Neural cell (in vitro differentiated cells): ENCODE measurements around the gene SART3. TPM values are rescaled to one million over a fixed set of nuclear protein-coding genes. Genes with fewer than 3 reads are reported as not detected.

ENCODE experiments used
- H2AFZ ChIP-seq: fragments of 200-600, 300-800 bp; sonication (generic), shearing (Covaris generic); 2 replicates; pipeline ENCODE4 v1.6.0; 2014; ENCODE audit warnings: low read depth, mild to moderate bottlenecking, antibody characterized with exemption, low read length, moderate library complexity
- H3F3A ChIP-seq: fragments of 200-600 bp; shearing (Covaris generic); 2 replicates; pipeline ENCODE4 v1.6.1; 2016; ENCODE audit warnings: mild to moderate bottlenecking, moderate library complexity, mixed read lengths, antibody characterized with exemption, low read length; ENCODE audit not compliant: insufficient read depth, poor library complexity, severe bottlenecking
- H3K27ac ChIP-seq: fragments of 200-600, 300-800 bp; sonication (generic), shearing (Covaris generic); 2 replicates; pipeline ENCODE4 v1.5.1; 2014; ENCODE audit warnings: mild to moderate bottlenecking, low read length, moderate library complexity
- H3K27me3 ChIP-seq: fragments of 300-800, 200-600 bp; sonication (generic), shearing (Covaris generic); 2 replicates; pipeline ENCODE4 v1.6.0; 2014; ENCODE audit warnings: mild to moderate bottlenecking, low read depth, low read length, moderate library complexity; ENCODE audit not compliant: insufficient read depth
- H3K36me3 ChIP-seq: fragments of 300-800, 200-600 bp; sonication (generic), shearing (Covaris generic); 2 replicates; pipeline ENCODE4 v1.5.1; 2014; ENCODE audit warnings: mild to moderate bottlenecking, antibody characterized with exemption, low read length, moderate library complexity; ENCODE audit not compliant: insufficient read depth
- H3K4me2 ChIP-seq: fragments of 300-800, 200-600 bp; sonication (generic), shearing (Covaris generic); 2 replicates; pipeline ENCODE4 v1.6.0; 2014; ENCODE audit warnings: mild to moderate bottlenecking, low read length
- H3K4me3 ChIP-seq: fragments of 300-800, 200-600 bp; sonication (generic), shearing (Covaris generic); 2 replicates; pipeline ENCODE4 v1.5.1; 2014; ENCODE audit warnings: mild to moderate bottlenecking, low read length, moderate library complexity
- H3K79me2 ChIP-seq: fragments of 200-600 bp; shearing (Covaris generic); replicated peaks from 2 replicates; pipeline ENCODE4 v1.6.0; 2014; ENCODE audit warnings: mild to moderate bottlenecking, low read length, moderate library complexity; ENCODE audit not compliant: insufficient read depth
- H3K9ac ChIP-seq: fragments of 300-800, 200-600 bp; sonication (generic), shearing (Covaris generic); 2 replicates; pipeline ENCODE4 v1.6.1; 2016; ENCODE audit warnings: mild to moderate bottlenecking, low read length, mixed read lengths
- H3K9me2 ChIP-seq: fragments of 200-600 bp; shearing (Covaris generic); 2 replicates; pipeline ENCODE4 v1.6.1; 2016; ENCODE audit warnings: mild to moderate bottlenecking, low read length, mixed read lengths; ENCODE audit not compliant: insufficient read depth
- H3K9me3 ChIP-seq: fragments of 200-600, 300-800 bp; sonication (generic), shearing (Covaris generic); 2 replicates; pipeline ENCODE4 v1.6.1; 2016; ENCODE audit warnings: mild to moderate bottlenecking, mixed run types, low read length, moderate library complexity, mixed read lengths
- H4K20me1 ChIP-seq: fragments of 200-600 bp; shearing (Covaris generic); 2 replicates; pipeline ENCODE4 v1.6.1; 2016; ENCODE audit warnings: mild to moderate bottlenecking, mixed run types; ENCODE audit not compliant: insufficient read depth
- EP300 ChIP-seq: fragments of 450-650 bp; conservative IDR thresholded peaks from 2 replicates; pipeline ENCODE4 v1.6.1; 2014; ENCODE audit warnings: antibody characterized with exemption, mild to moderate bottlenecking, moderate library complexity; ENCODE audit not compliant: poor library complexity, severe bottlenecking
- EZH2 ChIP-seq: fragments of 200-600, 300-800 bp; shearing (Covaris generic), sonication (generic); IDR thresholded peaks from 2 replicates; pipeline ENCODE4 v1.6.1; 2014; ENCODE audit warnings: antibody characterized with exemption, low read length, borderline replicate concordance, mild to moderate bottlenecking; ENCODE audit not compliant: insufficient read depth, poor library complexity, severe bottlenecking
- MXI1 ChIP-seq: fragments of 450-650 bp; conservative IDR thresholded peaks from 2 replicates; pipeline ENCODE4 v1.6.1; 2014; ENCODE audit warnings: antibody characterized with exemption, mild to moderate bottlenecking; ENCODE audit not compliant: poor library complexity, severe bottlenecking
- POLR2AphosphoS5 ChIP-seq: IDR thresholded peaks from 2 replicates; pipeline ENCODE4 v1.6.1; 2012
- RAD21 ChIP-seq: fragments of 450-650 bp; conservative IDR thresholded peaks from 2 replicates; pipeline ENCODE4 v1.6.1; 2014; ENCODE audit warnings: antibody characterized with exemption, mild to moderate bottlenecking, moderate library complexity
- SMC3 ChIP-seq: fragments of 450-650 bp; conservative IDR thresholded peaks from 2 replicates; pipeline ENCODE4 v1.6.1; 2014; ENCODE audit warnings: antibody characterized with exemption, mild to moderate bottlenecking, moderate library complexity; ENCODE audit not compliant: poor library complexity
- TAF1 ChIP-seq: IDR thresholded peaks from 2 replicates; pipeline ENCODE4 v1.6.1; 2012; ENCODE audit warnings: low read depth
- polyA plus RNA-seq: library from polyadenylated mRNA; depleted of rRNA; stranded (reverse); fragments of >200 nt; gene quantifications from 2 replicates; pipeline ENCODE4 v1.2.3, GENCODE V29; 2014
- TF ChIP-seq, protein P1 (sequence below): fragments of 450-650 bp; IDR thresholded peaks from 2 replicates; pipeline ENCODE4 v1.5.1; 2014; ENCODE audit warnings: antibody characterized with exemption, mild to moderate bottlenecking, moderate library complexity; ENCODE audit not compliant: poor library complexity, severe bottlenecking
- TF ChIP-seq, protein P2 (sequence below): IDR thresholded peaks from 2 replicates; pipeline ENCODE4 v1.6.1; 2012; ENCODE audit warnings: borderline replicate concordance

The SART3 gene
- polyA plus RNA-seq, 1 donor from 2014 or later, result 71.0 TPM

DNA sequence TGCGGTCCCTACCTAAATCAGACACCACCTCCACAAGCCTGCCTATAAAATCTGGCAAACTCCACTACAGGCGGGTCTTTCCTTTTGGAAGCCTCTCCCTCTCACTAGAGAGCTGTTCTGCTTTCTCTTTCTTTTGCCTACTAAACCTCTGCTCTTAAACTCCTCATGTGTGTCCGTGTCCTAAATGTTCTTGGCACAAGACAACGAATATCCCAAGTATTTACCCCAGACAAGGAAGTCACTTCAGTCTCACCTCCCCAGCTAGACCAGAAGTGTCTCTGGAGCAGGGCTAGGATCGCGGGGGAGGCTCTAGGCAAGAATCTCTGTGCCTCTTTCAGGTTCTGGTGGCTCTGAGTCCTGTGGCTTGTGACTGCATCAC is 83.1 kb downstream of the SART3 start:
- Histone ChIP-seq H3K27me3 (no peaks in the 10 kb centered on the region), H3K9ac (no peak overlapping the region), H4K20me1 (no peaks in the 10 kb centered on the region), H3K9me3 (no peaks in the 10 kb centered on the region), H2AFZ (no peak overlapping the region), H3K27ac (no peak overlapping the region), H3K4me3 (no peak overlapping the region), H3K4me2 (no peak overlapping the region), H3K79me2 (no peaks in the 10 kb centered on the region), H3F3A (no peaks in the 10 kb centered on the region), H3K9me2 (no peaks in the 10 kb centered on the region), H3K36me3 (no peaks in the 10 kb centered on the region)
- TF ChIP-seq EP300, result no peak
- TF ChIP-seq, protein P1, sequence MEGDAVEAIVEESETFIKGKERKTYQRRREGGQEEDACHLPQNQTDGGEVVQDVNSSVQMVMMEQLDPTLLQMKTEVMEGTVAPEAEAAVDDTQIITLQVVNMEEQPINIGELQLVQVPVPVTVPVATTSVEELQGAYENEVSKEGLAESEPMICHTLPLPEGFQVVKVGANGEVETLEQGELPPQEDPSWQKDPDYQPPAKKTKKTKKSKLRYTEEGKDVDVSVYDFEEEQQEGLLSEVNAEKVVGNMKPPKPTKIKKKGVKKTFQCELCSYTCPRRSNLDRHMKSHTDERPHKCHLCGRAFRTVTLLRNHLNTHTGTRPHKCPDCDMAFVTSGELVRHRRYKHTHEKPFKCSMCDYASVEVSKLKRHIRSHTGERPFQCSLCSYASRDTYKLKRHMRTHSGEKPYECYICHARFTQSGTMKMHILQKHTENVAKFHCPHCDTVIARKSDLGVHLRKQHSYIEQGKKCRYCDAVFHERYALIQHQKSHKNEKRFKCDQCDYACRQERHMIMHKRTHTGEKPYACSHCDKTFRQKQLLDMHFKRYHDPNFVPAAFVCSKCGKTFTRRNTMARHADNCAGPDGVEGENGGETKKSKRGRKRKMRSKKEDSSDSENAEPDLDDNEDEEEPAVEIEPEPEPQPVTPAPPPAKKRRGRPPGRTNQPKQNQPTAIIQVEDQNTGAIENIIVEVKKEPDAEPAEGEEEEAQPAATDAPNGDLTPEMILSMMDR, result no peak
- TF ChIP-seq POLR2AphosphoS5, result no peak
- TF ChIP-seq, protein P2, sequence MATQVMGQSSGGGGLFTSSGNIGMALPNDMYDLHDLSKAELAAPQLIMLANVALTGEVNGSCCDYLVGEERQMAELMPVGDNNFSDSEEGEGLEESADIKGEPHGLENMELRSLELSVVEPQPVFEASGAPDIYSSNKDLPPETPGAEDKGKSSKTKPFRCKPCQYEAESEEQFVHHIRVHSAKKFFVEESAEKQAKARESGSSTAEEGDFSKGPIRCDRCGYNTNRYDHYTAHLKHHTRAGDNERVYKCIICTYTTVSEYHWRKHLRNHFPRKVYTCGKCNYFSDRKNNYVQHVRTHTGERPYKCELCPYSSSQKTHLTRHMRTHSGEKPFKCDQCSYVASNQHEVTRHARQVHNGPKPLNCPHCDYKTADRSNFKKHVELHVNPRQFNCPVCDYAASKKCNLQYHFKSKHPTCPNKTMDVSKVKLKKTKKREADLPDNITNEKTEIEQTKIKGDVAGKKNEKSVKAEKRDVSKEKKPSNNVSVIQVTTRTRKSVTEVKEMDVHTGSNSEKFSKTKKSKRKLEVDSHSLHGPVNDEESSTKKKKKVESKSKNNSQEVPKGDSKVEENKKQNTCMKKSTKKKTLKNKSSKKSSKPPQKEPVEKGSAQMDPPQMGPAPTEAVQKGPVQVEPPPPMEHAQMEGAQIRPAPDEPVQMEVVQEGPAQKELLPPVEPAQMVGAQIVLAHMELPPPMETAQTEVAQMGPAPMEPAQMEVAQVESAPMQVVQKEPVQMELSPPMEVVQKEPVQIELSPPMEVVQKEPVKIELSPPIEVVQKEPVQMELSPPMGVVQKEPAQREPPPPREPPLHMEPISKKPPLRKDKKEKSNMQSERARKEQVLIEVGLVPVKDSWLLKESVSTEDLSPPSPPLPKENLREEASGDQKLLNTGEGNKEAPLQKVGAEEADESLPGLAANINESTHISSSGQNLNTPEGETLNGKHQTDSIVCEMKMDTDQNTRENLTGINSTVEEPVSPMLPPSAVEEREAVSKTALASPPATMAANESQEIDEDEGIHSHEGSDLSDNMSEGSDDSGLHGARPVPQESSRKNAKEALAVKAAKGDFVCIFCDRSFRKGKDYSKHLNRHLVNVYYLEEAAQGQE, result no peak
- no peak for TF ChIP-seq RAD21
- TF ChIP-seq MXI1, result no peak
- no peak for TF ChIP-seq TAF1
- TF ChIP-seq EZH2, result no peak
- TF ChIP-seq SMC3, result no peak

DNA sequence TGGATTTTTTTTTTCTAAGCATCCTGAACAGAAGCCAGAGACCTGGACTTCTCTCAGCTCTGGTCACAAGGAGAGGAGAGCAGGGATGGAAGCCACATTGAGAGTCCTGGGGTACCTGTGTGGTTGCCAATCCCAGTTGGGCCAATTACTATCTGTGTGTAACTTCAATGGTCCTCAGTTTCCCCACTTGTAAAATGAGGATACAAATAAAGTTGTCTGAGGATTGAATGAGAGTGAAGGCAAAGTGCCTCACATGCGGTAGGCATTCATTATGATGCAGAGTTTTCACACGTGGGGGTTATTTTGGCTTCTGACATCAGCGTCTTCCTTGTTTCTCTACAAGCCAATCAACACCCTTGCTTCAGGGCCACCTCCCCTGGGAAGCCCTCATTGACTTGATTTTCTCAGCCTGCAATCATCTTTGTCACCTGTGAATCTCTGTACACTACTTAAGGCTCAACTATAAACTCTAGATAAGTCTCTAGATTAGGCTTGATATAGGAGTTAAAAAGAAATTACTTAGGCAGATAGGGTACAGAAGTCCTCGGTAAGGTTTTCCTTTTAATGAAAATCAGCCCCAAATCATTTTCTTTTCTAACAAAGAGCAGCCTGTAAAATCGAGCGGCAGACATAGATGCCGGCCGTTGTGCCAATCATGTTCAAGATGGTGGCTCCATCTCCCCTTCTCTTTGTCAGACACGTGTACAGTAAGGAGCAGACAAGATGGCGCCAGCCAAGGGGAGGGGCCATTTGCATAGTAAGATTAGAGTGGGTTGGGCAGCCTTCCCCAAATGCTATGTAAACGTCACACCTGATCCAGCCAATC is 83.7 kb downstream of the SART3 start:
- H4K20me1 ChIP-seq, result no peaks in the 10 kb centered on the region
- no peaks in the 10 kb centered on the region for H3K9me2 ChIP-seq
- H2AFZ ChIP-seq, result no peak overlapping the region
- no peak overlapping the region for H3K4me3 ChIP-seq
- TF ChIP-seq, protein P2, result no peak
- no peak for TF ChIP-seq SMC3
- TF ChIP-seq TAF1, result no peak
- TF ChIP-seq POLR2AphosphoS5, result no peak
- no peak for TF ChIP-seq EP300
- TF ChIP-seq EZH2, result no peak
- TF ChIP-seq, protein P1, result no peak
- no peak for TF ChIP-seq MXI1
- no peak for TF ChIP-seq RAD21
- no peak overlapping the region for H3K27ac ChIP-seq
- no peak overlapping the region for H3K4me2 ChIP-seq
- no peak overlapping the region for H3K9ac ChIP-seq
- H3K27me3 ChIP-seq, result no peaks in the 10 kb centered on the region
- H3K36me3 ChIP-seq, result no peaks in the 10 kb centered on the region
- H3K79me2 ChIP-seq, result no peaks in the 10 kb centered on the region
- H3F3A ChIP-seq, result no peaks in the 10 kb centered on the region
- H3K9me3 ChIP-seq, result no peaks in the 10 kb centered on the region
